SK-N-SH (cell line): Measurements from ENCODE around the gene ADRA2B.

Experiments used
- EP300 ChIP-seq, 2 experiments: IDR thresholded peaks; 2 replicates each; pipeline versions ENCODE4 v1.4.0 to v1.6.1; 2012; ENCODE audit warnings: borderline replicate concordance in 1 of 2, low read depth in 1 of 2, low read length in 1 of 2
- FOXM1 ChIP-seq: IDR thresholded peaks from 2 replicates; pipeline ENCODE4 v1.4.0; 2012; ENCODE audit warnings: low read depth, mild to moderate bottlenecking
- TAF1 ChIP-seq: IDR thresholded peaks from 2 replicates; pipeline ENCODE4 v1.6.1; 2012; ENCODE audit warnings: low read depth, mild to moderate bottlenecking, low read length, moderate library complexity, borderline replicate concordance

GRCh38 chr2:96074156-96074555, 42.2 kb downstream of the ADRA2B start:
- TF ChIP-seq EP300 (IDR thresholded peaks at IDR 0.05; ENCODE audit: borderline replicate concordance in 1 of 2, low read depth in 1 of 2, low read length in 1 of 2) (no peak), FOXM1 (no peak), TAF1 (no peak)
